ENCODE measurements around the gene CDH23.

Gene CDH23

DNA sequence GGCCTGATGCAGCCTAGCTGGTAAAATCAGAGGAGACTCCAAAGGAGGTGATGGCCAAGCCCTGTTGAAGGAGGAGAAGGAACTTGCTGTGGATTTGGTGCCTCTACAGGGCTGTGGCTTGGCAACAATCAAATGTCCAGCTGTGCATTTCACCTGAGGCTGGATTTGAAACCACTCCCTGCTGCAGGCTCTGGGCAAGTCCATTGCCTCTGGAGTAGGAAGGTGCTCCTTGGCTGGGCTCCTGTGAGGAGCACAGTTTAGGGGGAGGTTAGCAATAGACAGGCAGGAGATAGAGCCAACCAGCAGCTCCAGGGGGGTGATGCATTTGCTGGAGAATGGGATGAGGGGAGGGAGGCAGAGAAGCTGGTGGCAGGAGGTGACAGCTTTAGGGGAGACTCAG is 26.5 kb downstream of the CDH23 start:
- no peak for DNase-seq (ENCODE audit: low spot score)

DNA sequence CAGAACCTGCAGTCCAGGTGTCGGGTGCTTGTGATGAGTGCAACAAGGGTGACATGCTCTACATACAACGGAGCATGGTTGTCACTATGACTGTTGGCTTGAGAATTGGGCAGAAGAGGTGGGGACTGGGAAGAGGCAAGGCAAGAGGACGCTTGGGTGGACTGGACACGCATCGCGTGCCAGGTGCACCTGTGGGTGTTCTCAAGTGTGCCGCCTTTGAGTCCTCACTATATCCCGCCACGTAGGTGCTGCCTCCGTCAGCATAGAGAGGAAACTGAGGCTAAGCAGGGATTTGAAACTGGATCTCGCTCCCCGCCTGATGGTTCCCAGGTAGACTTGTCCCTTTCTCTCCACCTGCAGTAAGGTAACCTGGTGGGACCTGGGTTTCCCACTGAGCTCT is 27.2 kb downstream of the CDH23 start:
- no peak for DNase-seq (ENCODE audit: low spot score)

DNA sequence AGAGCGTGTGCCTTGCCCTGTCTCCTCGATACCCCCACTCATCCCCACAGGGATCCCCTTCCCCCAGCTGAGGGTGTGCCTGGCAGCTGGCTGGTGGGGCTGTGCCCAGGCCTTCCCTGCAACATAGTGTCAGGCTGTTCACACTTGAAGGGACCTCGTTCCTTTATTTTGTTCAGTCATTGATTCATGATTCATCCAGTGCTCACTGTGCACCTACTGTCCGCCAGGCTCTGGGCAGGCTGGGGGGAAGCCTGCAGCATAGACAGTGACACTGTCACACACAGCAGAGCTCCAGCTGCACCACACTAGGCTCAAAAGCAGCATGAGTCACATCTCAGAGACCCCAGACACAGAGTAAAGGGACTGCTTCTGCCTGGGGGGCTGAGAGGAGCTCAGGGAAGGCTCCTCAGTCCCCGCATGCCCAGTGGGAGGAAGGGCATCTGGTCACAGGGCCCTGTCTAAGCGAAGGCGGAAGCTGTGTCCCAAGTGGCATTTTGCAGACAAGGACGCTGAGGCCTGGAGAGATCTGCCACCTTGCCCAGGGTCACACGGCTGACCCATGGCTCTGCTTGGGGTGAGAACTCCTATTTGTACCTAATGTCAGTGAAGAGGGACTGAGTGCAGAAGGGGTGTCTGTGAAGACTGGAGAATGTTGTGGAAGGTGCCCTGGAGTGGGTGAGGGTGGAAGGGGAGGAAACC is 27.9 kb downstream of the CDH23 start:
- DNase-seq (ENCODE audit: low spot score) = no peak

DNA sequence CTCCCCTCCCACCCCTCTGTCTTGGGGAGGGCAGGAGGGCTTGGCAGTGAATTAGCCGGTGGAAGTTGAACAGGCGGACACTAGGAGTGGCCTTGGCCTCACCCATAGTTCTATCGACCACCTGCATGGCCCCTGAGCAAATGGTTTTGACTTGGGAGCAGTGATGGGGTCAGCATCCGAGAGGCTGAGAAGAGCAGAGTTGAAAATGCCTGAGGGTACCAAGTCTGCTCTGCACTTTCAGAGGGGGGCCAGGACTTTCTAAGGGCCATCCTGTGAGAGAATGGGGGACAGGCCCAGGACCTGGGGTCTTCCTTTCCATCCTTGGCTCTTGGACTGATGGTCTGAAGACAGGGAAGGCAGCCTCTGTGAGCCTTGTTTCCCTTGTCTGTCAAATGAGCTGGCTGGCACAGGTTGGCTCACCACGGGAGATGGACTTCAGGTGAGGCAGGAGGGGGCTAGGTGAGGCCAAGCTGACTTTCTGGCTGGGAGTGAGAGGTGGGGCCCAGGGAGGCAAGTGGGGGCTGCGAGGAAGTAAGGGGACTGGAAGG is 29.4 kb downstream of the CDH23 start:
- no peak for DNase-seq (ENCODE audit: low spot score)

DNA sequence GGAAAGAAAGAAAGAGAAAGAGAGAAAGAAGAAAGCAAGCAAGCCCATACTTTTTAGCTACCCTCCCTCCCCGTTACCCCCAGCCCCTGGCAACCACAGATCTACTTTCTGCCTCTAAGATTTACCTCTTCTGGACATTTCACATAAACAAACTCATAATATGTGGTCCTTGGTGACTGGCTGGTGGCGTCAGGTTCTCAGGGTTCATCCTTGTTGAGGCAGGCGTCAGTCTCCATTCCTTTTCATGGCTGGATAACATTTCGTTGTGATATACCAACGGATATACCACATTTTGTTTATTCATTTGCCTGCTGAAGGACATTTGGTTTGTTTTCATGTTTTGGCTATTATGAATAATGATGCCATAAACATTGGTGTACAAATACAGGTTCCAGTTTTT is 30.5 kb downstream of the CDH23 start:
- DNase-seq (ENCODE audit: low spot score) = no peak

GRCh38 chr10:71429304-71429703 is 32.6 kb downstream of the CDH23 start:
- no peak for DNase-seq (ENCODE audit: low spot score)

DNA sequence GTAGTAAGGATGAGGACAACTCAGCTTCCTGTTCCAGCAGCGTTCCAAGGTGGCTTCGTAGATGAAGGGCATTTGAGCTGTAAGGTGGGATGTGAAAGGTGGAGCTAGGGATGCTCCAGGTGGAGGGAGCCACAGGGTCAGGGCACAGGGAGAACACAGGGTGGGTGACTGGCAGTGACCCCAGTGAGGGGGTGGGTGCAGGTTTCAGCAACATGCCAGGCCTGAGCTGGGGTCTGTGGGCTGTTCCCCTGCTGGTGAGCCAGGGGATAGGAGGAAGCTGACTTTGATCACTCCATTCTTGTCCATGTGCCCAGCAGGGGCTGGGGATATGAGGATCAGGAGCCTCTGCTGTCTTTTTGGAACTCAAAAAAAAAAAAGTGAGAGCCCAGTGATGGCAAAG is 33.2 kb downstream of the CDH23 start:
- DNase-seq (ENCODE audit: low spot score) = no peak

DNA sequence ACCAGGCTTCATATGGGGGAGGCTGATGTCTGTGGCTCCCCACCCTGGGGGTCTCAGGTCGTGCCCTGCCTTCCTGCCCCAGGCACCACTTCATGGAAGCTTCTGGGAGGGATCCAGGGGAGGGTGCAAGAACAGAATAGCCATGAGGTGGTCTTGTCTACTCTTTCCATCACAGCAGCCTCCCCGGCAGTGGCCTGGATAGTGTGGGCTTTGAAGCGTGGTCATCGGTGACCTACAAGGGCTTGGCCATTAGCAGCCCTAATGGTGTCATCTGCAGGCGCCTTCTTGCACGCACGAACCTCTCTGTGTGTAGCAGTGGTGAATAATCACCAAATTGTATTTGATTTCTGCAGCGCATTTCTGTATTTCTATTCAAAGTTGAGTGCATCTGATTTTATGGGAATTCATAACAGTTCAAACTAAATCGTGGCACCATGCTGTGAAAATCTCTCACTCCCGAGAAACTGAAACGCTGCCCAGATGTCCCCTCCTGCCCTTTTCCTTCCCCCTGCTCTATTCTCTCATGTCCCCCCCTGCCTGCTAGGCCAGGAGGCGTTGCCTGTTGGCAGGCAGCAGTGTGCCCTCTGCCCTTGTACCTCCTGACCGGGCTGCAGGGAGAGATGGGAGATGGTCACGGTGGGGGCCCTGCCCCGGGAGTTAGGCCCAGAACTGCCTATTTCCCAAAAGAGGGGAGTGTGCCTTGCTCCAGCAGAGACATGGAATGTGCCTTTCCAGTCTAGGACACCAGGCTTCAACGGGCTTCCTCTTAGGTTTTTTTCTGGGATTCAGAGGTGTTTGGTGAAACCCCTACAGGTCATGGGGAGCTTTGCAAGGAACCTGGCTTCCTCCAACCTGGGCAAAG is 34.8 kb downstream of the CDH23 start:
- DNase-seq (ENCODE audit: low spot score) = no peak

- no peak for DNase-seq (ENCODE audit: low spot score)
These were observed 35.6 kb downstream of the CDH23 start for GRCh38 chr10:71432101-71432905.

DNA sequence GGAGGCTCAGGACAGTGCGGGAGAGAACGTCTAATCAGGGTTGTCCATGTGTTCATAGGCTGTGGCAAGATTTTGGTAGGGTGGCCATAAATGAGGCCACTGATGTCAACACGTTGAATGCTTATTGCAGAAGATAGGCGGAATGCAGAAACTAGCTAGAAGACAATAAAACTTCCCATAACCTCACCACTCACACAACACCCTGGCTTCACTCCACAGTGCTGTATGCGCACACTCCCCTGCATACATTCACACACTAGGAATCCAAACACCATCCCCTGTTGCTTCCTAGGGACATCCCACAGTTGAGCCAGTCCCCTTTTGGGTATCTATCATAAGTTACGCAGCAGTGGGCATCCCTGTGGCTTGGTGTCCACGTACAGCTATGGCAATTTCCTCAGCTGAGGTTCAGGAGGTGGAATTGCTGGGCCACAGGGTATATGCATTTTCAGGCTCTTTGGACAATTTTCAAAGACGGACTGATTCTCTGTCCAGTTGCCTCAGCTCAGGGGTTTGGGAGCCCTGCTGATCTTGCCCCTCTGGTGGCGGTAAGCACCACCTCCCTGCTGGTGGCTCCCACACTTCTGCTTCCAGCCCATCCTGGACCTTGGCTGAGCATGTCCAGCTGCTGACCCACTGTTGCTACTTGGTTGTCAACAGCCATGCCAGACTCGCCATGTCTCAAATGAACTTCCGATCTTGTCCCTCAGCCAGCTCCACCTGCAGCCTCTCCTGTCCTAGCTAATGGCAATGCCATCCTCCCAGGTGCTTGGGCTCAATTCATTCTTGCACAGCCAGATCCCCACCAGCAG is 36.4 kb downstream of the CDH23 start:
- no peak for DNase-seq (ENCODE audit: low spot score)

DNA sequence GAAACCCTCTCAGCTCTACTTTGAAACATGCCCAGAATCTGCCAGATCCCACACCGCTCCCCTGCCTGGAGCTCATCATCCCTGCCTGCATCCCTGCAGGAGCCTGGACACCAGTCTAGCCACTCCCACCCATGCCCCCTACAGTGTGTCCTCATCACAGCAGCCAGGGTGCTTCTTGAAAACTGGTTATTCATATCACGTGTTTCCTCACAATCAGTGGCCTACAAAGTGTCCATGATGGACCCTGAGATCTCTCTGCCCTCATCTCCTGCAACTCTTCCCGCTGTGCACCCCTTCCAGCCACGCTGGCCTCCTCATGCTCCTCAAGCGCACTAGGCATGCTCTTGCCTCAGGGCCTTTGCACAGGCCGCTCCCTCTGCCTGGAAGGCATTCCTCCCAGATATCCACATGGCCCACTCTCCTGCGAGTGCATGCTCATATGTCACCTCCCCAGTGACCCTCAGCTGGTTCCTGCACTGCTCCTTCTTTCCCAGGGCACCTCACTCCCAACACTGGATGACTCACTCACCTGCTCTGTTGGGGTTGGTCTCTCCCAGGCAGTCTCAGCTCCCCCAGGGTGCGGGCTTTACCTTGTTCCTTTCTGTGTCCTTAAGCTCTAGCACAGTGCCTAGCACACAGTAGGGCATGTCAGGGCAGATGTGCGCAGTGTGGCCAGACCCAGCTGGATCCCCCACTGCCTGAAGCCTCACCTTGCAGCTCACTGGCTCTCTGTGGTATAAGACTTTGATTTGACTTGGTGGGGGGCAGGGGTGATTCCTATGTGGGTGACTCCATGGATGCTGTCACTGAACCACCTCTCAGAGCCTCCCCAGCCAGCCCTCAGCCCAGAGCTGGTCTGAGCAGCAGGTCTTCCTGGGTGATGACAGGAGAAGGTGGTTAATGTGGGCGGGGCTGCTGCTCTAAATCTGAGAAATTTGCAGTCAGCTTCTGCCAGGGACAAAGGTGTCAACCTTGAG is 37.3 kb downstream of the CDH23 start:
- no peak for DNase-seq (ENCODE audit: low spot score)

DNA sequence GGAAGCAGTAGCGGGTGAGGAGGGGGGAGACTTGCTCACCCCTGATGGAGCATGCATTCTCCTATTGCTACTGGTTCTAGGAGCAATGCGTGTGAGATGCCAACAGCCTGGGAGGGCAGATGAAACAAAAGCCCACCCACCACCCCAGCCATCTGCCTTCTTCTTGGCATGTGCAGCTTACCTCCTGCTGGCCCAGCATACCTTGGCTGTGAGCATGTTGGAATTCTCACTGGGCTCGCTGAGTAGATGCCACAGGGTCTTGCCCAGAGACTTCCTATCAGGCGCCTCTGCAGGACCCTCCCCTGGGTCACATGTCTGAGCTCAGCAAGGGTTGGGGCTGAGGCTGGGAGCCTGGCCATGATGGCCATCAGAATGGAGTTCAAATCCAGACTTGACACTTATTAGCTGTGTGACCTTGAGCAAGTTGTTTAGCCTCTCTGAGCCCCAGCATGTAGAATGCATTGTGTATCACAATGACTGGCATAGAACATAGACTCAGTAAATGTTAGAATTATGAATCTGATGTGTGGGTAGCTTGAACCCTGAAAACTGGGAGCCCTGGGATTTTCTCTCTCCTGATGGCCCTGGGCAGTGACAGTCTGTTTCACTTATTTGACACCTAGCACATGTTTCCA is 38.2 kb downstream of the CDH23 start:
- DNase-seq (ENCODE audit: low spot score) = no peak

- no peak for DNase-seq (ENCODE audit: low spot score)
These were observed 39.0 kb downstream of the CDH23 start for GRCh38 chr10:71435571-71436267.

DNA sequence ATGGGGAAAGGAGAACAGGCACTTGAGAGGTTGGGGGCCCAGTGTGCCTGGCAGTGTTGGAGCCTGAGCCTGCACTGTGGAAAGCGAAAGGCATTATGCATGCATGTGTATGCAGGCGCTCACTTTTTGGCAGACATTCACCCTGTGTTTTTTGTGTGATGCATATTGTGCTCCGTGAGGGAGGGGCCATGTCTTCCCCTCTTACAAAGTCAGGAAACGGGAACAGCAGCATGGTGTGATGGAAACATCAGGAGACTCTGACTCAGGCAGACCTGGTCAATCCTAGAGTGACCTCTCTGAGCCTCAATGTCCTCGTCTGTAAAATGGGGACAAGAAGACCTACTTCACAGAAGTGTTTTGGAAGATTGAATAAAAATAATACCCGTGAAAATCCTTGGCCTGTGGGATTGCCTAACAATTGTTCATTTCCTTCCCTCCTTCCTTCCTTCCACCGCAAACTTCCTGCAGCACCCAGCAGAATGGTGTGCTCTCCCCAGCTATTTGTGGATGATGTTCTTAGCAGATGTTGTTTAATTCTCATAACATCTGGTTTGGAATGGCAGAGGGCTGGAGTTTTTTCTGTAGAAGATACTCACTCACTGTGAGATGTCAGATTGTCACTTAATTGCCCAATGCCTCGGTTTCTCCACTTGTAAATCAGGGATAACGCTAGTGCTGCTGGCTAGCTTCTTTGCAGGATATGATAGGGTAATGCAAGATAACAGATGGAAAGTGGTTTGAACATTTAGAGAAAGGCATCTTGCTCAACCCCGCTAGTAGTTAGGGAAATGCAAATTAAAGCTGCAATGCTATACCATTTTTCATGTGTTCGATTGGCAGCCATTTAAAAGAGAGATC is 39.8 kb downstream of the CDH23 start:
- no peak for DNase-seq (ENCODE audit: low spot score)

DNA sequence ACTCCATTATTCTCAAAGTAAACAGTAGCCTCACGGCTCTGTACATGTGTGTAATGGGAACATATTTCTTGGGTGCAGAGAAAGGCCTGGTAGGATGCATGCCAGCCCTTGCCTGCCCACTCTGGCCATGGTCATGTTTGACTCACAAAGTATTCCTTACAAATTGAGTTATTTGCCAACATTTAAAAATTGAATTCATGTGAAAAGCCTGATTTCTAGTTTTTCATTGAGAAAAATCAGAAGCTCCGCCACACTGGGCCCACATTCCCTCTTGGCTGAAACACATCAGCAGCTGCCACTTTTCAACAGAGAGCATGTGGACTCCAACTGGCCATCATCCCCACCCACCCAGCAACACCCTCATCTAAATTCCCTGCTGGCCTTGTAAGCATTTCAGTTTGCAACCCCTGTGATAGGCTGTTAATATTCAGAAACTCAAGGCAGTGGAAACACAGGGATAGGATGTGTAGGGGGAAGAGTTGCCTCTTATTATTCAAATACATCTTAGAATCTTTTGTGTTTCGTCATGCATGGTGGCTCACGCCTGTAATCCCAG is 40.9 kb downstream of the CDH23 start:
- no peak for DNase-seq (ENCODE audit: low spot score)

DNA sequence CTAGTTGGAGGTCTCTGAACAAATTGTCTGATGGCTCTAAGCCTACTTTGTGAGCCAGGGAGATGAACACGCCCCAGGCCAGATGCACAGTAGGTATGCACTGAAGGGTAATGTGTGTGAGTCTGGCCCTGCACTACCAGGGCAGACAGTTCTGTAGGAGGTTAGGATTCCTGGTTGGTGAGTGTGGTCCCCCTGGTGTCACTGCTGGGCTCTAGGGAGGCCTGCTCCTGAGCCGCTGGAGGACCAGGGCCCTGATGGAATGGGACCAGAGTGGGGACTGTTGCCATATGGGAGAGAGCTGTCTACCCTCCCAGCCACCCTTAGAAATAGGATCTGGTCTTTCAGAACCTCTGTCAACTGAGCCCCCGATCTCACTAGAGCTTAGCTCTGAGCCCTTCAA is 42.0 kb downstream of the CDH23 start:
- DNase-seq (ENCODE audit: low spot score) = no peak

GRCh38 chr10:71439670-71440425 is 43.1 kb downstream of the CDH23 start:
- DNase-seq (ENCODE audit: low spot score) = no peak

Data from COLO829 (cell line).